GM12878 (cell line): ENCODE data around the gene KRTAP29-1.

Experiments used
- ASH2L ChIP-seq: fragments of 300-600, 200-600 bp; sonication (generic); IDR thresholded peaks from 2 replicates; pipeline ENCODE4 v1.6.1; 2017; ENCODE audit warnings: low read depth, mild to moderate bottlenecking, borderline replicate concordance
- POLR2AphosphoS5 ChIP-seq: IDR thresholded peaks from 2 replicates; pipeline ENCODE4 v1.6.1; 2011; ENCODE audit warnings: mild to moderate bottlenecking, low read length, inconsistent platforms
- RFX5 ChIP-seq: IDR thresholded peaks from 2 replicates; pipeline ENCODE4 v1.6.1; 2011; ENCODE audit warnings: low read depth, low read length, improper control_type of control experiment
- ZNF622 ChIP-seq: fragments of 450-650 bp; IDR thresholded peaks from 2 replicates; pipeline ENCODE4 v1.6.1; 2017; ENCODE audit warnings: mild to moderate bottlenecking, inconsistent platforms
- TF ChIP-seq, protein P1 (sequence below), 3 experiments: IDR thresholded peaks in 2 of 3; conservative IDR thresholded peaks in 1 of 3; 2 replicates each; pipeline ENCODE4 v1.5.1; 2011; ENCODE audit warnings: low read depth in 3 of 3, low read length in 3 of 3, mild to moderate bottlenecking in 3 of 3, control low read depth in 2 of 3, moderate library complexity in 2 of 3, inconsistent platforms in 1 of 3, mixed read lengths in 1 of 3; ENCODE audit not compliant: control insufficient read depth in 2 of 3, insufficient read depth in 1 of 3; ENCODE audit errors: extremely low read depth in 1 of 3
- TF ChIP-seq, protein P2 (sequence below): fragments of 450-650 bp; IDR thresholded peaks from 2 replicates; pipeline ENCODE4 v1.6.1; 2017; ENCODE audit warnings: antibody characterized with exemption, mild to moderate bottlenecking, moderate library complexity
- TF ChIP-seq, protein P3 (sequence below): fragments of 150-350 bp; IDR thresholded peaks from 2 replicates; pipeline ENCODE4 v1.6.1; 2016; ENCODE audit warnings: low read depth, low read length

DNA sequence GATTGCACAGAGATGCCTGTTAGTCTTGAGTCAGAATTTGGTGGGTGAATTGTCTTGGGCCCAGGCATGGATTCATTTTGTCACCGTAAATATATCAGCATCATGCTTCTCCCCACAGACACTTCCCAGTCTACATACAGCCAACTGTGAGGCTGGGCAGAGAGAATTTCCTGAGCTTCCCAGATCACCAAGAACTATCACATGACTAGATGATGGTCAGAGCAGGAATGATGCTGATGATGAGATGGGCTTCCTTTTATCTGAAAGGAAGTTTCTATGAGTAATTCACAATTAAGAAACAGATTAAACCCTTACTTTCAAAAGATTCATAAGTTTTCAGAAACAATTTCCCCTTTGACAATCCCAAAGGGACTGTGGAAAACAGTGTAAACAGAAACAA lies 47.8 kb downstream of the KRTAP29-1 start:
- TF ChIP-seq, protein P1, sequence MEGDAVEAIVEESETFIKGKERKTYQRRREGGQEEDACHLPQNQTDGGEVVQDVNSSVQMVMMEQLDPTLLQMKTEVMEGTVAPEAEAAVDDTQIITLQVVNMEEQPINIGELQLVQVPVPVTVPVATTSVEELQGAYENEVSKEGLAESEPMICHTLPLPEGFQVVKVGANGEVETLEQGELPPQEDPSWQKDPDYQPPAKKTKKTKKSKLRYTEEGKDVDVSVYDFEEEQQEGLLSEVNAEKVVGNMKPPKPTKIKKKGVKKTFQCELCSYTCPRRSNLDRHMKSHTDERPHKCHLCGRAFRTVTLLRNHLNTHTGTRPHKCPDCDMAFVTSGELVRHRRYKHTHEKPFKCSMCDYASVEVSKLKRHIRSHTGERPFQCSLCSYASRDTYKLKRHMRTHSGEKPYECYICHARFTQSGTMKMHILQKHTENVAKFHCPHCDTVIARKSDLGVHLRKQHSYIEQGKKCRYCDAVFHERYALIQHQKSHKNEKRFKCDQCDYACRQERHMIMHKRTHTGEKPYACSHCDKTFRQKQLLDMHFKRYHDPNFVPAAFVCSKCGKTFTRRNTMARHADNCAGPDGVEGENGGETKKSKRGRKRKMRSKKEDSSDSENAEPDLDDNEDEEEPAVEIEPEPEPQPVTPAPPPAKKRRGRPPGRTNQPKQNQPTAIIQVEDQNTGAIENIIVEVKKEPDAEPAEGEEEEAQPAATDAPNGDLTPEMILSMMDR (IDR thresholded peaks at IDR 0.05 in 2 of 3, conservative IDR thresholded peaks at IDR 0.05 in 1 of 3; ENCODE audit: control insufficient read depth in 2 of 3, extremely low read depth in 1 of 3, insufficient read depth in 1 of 3, low read depth in 3 of 3, low read length in 3 of 3), result no peak
- TF ChIP-seq ASH2L, result no peak
- TF ChIP-seq, protein P2, sequence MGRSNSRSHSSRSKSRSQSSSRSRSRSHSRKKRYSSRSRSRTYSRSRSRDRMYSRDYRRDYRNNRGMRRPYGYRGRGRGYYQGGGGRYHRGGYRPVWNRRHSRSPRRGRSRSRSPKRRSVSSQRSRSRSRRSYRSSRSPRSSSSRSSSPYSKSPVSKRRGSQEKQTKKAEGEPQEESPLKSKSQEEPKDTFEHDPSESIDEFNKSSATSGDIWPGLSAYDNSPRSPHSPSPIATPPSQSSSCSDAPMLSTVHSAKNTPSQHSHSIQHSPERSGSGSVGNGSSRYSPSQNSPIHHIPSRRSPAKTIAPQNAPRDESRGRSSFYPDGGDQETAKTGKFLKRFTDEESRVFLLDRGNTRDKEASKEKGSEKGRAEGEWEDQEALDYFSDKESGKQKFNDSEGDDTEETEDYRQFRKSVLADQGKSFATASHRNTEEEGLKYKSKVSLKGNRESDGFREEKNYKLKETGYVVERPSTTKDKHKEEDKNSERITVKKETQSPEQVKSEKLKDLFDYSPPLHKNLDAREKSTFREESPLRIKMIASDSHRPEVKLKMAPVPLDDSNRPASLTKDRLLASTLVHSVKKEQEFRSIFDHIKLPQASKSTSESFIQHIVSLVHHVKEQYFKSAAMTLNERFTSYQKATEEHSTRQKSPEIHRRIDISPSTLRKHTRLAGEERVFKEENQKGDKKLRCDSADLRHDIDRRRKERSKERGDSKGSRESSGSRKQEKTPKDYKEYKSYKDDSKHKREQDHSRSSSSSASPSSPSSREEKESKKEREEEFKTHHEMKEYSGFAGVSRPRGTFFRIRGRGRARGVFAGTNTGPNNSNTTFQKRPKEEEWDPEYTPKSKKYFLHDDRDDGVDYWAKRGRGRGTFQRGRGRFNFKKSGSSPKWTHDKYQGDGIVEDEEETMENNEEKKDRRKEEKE, result no peak
- TF ChIP-seq ZNF622, result no peak
- TF ChIP-seq, protein P3, sequence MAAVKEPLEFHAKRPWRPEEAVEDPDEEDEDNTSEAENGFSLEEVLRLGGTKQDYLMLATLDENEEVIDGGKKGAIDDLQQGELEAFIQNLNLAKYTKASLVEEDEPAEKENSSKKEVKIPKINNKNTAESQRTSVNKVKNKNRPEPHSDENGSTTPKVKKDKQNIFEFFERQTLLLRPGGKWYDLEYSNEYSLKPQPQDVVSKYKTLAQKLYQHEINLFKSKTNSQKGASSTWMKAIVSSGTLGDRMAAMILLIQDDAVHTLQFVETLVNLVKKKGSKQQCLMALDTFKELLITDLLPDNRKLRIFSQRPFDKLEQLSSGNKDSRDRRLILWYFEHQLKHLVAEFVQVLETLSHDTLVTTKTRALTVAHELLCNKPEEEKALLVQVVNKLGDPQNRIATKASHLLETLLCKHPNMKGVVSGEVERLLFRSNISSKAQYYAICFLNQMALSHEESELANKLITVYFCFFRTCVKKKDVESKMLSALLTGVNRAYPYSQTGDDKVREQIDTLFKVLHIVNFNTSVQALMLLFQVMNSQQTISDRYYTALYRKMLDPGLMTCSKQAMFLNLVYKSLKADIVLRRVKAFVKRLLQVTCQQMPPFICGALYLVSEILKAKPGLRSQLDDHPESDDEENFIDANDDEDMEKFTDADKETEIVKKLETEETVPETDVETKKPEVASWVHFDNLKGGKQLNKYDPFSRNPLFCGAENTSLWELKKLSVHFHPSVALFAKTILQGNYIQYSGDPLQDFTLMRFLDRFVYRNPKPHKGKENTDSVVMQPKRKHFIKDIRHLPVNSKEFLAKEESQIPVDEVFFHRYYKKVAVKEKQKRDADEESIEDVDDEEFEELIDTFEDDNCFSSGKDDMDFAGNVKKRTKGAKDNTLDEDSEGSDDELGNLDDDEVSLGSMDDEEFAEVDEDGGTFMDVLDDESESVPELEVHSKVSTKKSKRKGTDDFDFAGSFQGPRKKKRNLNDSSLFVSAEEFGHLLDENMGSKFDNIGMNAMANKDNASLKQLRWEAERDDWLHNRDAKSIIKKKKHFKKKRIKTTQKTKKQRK, result no peak
- TF ChIP-seq RFX5, result no peak
- TF ChIP-seq POLR2AphosphoS5, result no peak
